Measurements from ENCODE around the gene GPX4.

GPX4 gene

DNA sequence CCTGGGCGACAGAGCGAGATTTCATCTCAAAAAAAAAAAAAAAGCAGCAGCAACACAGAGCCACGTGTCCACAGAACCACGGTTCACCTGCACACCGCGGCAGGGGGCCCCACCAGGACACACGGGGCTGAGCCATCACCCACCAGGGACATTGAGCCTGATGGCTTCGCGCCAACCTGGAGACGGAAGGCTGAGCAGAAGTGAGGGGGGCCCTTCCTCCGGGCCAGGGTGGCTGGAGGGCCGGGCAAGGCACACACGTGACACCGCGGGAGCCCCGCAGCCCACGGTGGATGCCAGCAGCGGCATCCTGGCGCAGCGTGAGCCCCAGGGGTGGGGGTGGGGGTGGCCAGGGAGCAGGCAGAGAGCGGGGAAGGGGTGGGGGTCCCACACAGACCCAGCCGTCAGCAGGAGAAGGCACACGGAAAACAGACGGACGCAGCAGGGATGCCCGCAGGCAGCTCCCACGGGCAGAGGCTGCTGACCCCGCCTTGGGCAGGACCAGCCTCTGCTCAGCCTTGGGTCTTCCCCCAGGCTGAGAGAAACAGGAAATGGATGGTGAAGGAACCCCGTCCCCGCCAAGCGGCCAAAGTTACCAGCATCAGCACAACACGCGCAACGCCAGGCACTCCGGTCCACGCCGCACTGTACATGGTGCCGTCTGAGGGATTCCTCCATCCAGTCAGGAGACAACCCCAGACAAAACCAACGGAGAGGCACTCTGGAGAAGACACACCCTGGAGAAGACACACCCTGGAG lies 36.7 kb downstream of the GPX4 start:
- no peak overlapping the region for H3K4me3 ChIP-seq (ENCODE audit: low read length)
- DNase-seq (ENCODE audit: low read depth, low spot score), result no peak

DNA sequence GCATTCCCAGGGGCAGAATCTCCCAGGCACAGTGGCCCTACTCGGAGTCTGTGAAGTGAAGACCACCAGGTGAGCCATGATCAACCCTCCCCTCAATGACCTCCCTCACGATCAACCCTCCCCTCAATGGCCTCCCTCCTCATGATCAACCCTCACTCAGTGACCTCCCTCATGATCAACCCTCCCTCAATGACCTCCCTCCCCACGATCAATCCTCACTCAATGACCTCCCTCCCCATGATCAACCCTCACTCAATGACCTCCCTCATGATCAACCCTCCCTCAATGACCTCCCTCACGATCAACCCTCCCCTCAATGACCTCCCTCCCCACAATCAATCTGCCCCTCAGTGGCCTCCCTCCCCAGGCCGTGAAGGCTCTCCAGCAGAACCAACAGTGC lies 38.1 kb downstream of the GPX4 start:
- no peak overlapping the region for H3K4me3 ChIP-seq (ENCODE audit: low read length)
- DNase-seq (ENCODE audit: low read depth, low spot score), result no peak

DNA sequence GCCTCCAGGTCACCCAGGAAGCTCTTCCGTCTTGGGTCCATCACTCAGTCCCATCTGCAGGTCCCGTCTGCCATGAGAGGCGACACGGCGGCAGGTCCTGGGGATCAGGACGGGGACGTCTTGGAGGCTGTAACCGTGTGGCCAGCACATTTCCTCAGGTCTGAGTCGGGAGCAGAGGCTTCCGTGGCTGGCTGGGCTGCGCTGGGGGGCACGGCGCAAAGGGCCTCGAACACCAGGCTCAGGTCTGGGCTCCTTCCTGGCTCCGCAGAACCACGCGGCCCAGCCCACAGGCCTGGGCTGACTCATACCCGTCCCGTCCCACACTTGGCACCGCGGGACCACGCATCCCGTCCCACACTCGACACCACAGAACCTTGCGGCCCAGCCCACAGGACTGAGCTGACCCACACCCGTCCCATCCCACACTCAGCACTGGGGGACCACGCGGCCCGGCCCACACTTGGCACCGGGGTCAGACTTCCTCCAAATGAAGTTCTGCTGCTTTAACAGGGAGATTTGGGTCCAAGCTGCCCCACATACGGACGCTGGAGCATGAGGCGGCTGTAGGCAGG lies 40.1 kb downstream of the GPX4 start:
- DNase-seq (ENCODE audit: low read depth, low spot score), result no peak
- H3K4me3 ChIP-seq (ENCODE audit: low read length), result no peak overlapping the region

DNA sequence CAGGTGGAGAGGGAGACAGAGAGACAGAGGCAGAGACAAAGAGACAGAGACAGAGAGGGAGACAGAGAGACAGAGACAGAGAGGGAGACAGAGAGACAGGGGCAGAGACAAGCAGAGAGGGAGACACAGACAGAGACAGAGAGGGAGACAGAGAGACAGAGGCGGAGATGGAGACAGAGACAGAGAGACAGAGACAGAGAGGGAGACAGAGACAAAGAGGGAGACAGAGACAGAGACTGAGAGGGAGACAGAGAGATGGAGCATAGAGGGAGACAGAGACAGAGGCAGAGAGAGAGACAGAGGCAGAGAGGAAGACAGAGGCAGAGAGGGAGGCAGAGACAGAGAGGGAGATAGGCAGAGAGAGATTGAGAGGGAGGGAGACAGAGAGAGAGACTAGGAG lies 40.9 kb downstream of the GPX4 start:
- no peak overlapping the region for H3K4me3 ChIP-seq (ENCODE audit: low read length)
- no peak for DNase-seq (ENCODE audit: low read depth, low spot score)

DNA sequence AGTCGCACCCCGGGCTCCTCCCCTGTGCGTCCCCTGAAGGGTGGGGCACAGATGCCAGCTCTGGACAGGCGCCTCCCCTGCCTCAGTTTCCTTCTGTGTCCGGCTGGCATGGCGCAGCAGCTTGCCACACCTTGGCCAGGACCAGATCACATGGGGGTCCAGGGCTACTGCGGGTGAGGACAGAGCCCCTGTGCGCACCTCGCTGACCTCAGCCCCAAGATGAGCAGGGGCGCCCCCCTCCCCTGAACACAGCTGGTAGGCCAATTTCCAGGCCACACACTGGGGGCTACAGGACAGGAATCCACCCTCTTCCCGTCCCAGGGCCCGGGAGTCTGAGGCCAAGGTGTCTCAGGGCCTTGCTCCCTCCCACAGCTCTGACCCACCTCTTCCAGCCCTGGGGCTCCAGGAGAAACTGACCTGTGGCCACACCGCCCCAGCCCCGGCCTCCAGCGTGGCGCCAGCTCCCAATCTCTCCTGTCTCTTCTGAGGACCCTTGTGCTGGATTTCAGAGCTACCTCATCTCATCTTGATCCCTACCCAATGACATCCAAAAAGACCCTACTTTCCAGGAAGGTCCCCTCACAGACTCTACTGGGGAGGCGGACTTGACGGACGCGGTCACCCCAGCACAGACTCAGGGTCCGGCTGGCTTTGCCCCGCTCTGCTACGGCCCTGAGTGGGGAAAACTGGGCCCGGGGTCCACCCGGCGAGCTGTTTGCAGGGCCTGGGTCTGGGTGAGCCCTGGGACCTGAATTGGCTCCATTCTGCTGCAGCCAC lies 42.0 kb downstream of the GPX4 start:
- DNase-seq (ENCODE audit: low read depth, low spot score), result no peak
- H3K4me3 ChIP-seq (ENCODE audit: low read length), result no peak overlapping the region

DNA sequence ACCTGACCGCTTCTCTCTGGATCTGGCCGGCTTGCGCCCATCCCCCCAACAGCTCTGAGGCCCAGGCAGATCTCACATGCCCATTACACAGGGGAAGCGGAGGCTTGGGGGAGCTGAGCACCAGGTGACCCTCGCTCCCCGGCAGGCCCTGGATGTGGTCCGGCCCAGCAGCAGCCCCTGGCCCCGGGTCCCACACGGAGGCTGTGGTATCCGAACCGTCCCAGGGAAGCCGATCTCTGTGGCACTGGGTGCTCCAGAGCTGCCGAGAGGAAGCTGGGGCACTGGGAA lies 42.6 kb downstream of the GPX4 start:
- no peak for DNase-seq (ENCODE audit: low read depth, low spot score)
- no peak overlapping the region for H3K4me3 ChIP-seq (ENCODE audit: low read length)

DNA sequence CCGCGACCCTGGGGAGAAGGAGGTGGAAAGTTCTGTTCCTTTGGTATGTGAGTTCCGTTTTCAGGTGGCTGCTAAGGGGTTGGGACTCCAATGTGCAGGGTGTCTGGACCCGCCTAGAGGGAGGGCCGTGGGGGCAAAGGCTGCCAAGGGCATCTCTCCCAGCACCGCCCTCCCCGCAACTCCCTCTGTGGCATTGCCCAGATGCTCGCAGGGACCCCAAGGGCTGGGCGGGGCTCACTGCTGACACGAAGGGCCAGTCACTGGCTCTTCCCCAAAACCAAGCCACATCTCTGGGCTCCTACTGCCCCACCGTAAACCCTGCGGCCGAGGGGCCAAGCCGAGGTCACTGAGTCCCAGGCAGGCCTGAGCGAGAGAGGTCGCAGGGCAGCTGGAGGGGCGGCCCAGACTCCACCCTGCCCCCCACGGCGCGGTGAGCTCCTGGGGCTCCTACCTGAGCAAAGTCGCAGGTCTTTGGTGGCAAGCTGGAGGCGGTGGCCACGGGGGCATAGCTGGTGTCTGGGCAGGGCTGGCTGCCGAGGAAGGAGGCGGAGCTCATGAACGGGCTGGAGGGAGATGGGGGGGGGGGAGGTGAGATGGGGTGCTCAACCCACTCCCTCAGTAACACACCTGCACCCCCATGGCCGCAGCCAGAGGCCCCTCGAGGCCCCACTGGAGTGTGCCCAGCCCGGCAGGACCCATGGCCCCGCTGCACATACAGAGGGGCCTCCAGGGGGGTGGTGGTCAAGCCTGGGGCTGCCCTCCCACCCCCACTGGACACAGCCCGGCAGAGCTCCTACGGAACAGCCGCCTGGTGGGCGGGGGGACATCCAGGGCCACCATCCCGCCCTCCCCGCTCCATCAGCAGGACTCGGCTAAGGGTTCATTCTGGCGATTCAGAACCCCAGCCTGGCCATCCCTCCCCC lies 43.3 kb downstream of the GPX4 start:
- no peak for DNase-seq (ENCODE audit: low read depth, low spot score)
- no peak overlapping the region for H3K4me3 ChIP-seq (ENCODE audit: low read length)

DNA sequence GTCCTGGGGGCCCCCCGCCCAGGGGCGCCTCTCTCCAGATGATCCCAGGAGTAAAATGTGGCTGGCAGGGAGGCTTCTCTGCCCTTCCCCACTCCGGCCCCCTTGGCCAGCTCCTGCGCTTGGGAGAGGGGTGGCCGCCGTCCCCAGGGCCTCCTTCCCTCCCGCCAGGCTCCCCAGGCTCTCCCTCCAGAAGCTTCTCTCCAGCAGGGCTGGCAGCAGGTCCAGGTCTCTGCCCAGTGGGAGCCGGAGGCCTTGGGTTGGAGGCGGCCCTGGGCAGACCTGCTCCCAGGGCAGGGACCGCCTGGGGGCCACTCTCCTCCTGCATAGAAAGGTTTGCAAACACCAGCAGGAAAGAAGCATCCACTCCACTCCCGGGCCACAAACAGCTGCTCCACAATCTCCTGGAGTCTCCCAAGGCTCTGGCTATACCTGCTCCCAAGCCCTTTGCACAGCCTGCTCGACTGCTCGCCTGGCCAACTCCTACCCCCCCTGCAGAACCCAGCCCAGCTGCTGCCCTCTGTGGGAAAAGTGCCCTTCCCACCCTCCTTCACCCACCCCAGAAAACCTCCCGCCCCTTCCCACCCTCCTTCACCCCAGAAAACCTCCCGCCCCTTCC lies 44.2 kb downstream of the GPX4 start:
- no peak overlapping the region for H3K4me3 ChIP-seq (ENCODE audit: low read length)
- DNase-seq (ENCODE audit: low read depth, low spot score), result no peak

DNA sequence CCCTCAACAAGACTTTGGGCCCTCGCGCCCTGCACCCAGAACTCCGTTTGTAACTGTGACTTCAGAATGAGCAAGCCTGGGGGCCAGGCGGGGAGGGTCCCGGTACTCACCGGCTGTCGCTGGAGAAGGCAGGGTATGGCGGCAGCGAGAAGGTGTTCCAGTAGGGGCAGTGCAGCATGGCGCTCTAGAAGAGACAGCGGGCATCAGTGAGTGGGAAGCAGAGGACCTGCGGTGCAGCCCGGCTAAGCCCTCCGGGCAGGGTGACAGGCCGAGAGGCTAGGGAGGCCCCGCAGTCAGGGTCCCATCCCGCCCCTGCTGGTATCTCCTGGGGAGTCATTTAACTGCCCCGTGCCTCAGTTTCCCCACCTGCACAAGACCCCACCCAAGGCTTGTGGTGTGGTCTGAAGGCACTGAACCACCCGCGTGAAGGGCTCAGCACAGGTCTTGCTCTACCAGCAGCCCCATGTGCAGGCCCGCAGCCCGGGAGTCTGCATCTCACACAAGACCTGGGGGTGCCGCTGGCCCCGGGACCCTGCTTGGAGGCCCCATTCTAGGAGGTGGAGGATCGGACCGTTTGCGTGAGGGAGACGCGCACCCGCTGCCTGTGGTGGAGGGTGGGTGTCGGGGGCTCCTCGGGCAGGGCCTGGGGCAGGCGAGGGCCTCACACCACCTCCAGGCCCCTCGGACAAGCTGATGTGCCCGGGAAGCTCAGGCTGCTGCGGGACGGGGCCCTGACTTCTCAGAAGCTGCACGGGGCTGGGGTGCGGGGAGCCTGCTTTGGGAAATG lies 45.7 kb downstream of the GPX4 start:
- no peak for DNase-seq (ENCODE audit: low read depth, low spot score)
- H3K4me3 ChIP-seq (ENCODE audit: low read length), result no peak overlapping the region

DNA sequence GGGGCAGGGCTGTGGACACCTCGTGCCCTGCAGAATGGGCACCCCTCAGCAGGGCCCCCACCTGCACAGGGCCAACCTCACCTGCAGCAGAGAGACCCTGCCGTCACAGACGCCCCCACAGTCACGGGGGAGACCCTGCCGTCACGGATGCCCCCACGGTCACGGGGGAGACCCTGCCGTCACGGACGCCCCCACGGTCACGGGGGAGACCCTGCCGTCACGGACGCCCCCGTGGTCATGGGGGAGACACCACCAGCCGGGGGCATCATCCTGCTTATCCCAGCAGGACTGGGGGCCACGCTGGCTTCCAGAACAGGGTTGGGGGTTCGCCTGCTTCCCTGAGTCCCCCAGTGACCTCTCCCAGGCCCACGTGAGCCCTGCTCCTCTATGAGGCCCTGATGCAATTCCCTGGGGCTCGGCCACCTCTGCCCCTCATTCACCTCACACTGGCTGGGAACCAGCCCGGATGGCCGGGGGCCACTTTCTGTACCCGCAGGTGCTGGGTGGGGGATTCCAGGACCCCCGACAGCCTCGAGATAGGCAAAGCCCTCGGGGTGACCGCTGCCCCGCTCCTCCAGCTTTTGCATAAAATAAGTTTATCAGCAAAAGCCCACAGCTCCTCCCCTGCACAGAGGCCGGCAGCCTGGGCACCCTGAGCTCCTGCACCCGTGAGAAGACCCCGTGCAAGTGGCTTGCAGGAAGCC lies 46.7 kb downstream of the GPX4 start:
- H3K4me3 ChIP-seq (ENCODE audit: low read length), result no peak overlapping the region
- no peak for DNase-seq (ENCODE audit: low read depth, low spot score)

DNA sequence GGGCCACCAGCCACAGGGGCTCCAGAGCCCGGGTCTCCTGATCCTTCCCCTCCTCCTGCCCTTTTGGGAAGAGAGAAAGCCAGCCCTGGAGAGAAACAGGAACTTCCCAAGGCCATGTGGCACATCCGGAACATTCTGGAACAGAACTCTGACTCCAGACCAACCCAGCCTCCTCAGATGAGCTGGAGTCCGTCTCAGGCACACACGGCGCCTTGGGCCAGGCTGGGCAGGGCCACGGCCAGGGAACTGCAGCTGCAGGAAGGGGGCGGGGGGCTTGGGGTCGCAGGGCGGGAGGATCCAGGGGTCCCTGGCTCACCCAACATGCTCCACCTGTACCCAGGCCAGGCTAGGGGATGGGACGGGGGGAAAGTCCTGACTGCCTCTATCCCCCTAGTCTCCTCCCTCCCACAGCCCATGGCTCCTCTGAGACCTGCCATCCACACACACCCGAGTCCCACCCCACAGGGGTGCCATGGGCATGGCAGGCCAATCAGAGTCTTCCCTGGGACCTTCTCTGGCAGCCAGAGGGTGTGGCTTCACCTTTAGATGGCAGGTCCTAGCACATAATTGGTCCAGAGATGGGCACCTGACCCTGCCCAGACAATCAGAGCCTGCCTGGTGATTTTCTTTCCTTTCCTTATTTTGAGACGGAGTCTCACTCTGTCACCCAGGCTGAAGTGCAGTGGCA lies 47.4 kb downstream of the GPX4 start:
- no peak for DNase-seq (ENCODE audit: low read depth, low spot score)
- no peak overlapping the region for H3K4me3 ChIP-seq (ENCODE audit: low read length)

DNA sequence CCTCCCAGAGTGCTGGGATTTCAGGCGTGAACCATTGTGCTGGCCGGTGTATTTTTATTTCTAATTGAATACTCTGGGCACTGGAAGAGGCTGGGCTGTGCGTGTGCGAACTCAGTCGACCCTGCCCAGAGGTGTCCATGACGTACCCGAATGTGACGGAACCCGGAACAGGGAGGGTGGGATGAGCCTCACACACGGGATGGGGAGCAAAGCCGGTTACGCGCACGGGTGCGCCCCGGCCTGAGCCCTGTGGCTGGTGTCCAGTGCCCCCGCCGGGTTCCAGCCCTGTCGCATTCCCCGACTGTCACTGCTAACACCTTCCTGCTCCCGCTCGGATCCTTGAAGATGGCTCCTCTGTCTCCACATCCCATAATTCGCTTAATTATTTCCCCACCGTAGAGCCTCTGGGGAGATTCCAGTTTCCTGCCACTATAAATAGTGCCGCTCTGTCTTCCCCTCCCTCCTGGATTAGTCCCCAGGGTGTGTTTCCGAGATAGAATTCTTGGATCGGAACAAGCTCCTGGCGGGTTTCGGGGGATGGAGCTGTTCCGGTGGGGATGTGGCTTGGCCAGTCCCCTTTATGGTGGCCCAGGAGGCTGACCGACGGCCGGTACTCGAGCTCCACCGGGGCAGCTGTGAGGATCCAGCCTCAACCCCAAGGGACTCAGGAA lies 48.3 kb downstream of the GPX4 start:
- no peak for DNase-seq (ENCODE audit: low read depth, low spot score)
- no peak overlapping the region for H3K4me3 ChIP-seq (ENCODE audit: low read length)

DNA sequence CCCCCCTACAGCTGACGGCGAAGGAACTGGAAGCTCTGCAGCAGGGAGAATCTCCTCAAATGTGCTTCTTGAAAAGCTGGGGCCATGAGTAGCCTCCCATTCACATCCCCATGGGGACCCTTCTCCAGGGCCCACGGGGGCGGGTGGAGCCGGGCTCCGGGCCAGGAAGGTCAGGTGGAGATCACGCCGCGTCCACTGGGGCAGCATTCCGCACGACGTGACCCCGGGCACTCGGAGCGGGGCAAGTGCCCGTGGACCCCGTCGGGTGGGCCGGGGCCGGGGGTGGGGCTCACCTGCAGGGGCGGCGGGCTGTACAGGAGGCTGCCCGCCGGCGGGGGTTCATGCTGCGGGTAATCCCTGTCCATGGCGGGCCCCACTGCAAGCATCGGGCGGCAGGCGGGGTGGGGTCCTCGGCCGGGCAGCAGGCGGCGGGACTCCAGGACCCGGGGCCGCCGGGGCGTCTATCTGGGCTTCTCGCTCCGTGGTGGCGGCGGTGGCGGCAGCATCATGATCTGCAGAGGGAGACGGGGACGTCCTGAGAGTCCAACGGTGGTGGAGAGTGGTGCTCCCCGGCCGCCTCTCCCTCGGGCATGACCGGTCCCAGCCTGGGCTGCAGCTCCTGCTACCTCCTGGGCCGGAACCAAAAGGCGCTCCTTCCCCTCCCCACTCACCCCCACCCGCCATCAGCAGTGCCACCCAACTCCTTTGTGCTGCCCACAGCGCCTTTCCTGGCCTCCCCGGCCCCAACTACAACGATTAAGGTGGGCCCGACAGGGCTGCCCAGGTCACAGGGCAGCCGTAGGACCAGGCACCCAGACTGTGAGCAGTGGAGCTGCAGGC lies 50.3 kb downstream of the GPX4 start:
- no peak overlapping the region for H3K4me3 ChIP-seq (ENCODE audit: low read length)
- DNase-seq (ENCODE audit: low read depth, low spot score), result no peak

DNA sequence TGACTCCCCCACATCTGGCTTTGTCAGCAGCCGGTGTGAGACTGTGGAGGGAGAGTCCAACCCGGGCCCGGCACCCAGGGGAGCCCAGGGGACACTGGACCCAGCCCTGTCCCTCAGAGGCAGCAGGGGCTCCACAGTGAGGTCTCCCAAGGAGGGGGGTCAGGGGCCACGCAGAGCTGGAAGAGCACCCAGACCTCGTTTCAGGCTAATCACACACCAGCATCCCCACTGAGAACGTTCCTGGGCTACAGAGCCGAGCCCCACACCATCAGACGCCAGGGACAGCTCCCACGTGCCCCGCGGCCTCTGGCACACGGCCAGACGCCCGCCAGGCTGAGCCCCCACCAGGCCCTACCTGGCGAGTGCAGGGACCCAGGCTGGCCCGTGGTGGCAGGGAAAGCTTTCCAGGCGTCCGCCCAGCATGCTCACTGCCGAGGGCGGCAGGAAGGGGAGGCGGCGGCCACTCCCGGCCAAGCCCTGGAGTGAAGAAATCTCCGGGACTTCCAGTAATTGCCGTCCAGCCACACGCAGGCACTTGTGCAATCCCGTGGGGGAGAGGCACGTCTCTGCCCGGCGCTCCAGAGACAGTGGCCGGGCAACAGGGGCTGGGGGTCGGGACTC lies 51.0 kb downstream of the GPX4 start:
- no peak for DNase-seq (ENCODE audit: low read depth, low spot score)
- no peak overlapping the region for H3K4me3 ChIP-seq (ENCODE audit: low read length)

DNA sequence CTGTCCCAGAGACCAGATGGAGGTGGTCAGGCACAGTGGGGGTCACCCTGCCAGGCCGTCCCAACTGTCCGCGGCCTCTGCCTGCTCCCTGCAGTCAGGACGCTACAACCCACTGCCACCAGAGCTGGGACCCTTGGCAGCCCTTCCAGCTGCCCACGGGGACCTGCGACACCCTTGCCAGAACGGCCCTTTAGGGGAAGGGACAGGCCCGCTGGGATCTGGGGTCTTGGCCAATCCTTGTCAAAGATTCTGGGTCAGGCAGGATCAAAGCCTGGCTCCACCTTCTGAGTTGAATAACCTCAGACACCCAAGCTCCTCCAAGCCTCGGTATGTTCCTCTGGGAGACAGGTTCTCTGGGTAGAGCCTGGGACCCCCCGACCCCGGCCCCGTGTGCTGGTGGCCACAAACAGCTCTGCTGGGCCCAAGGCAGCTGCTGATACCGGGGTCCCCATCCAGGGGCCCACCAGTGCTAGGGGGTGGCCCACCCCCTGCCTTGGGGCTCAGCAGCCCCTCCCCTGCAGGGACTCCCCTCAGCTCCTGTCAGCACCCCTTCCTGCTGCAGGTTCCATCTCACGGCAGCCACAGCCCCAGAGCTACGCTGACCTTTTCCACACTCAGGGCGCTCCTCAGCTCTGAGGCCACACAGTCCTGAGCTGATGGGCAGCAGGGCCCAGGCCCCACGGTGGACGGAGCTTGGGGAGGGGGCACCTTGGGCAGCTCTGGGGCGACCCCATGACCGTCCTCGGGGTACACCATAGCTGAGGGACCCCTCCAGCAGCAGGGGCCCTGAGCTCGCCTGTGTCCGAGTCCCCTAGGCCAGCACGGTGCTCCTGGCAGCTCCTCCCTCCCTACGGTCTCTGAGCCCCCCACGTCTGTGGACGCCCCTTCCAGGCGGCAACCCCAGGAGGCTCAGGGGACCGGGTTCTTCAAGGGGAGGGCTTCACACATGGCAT lies 51.8 kb downstream of the GPX4 start:
- H3K4me3 ChIP-seq (ENCODE audit: low read length), result no peak overlapping the region
- DNase-seq (ENCODE audit: low read depth, low spot score), result no peak
